Stimulated activated CD4-positive, alpha-beta T cell treated with anti-CD3 and anti-CD28 coated beads, Interleukin-1b, Interleukin-23, amount 100 ng/mL, for 24 hours (primary cell): ENCODE results near the gene GPATCH3.
"Not testable (repeated sequence)": the region's sequence is repeated elsewhere in the genome, so short reads cannot be mapped to it uniquely, and the experiment has no call there.

Experiments used
- DNase-seq, 4 experiments: peaks; one replicate each; pipeline ENCODE4 v3.0.0-alpha.2; 2020; ENCODE audit warnings: low read depth in 4 of 4, low spot score in 1 of 4

Gene GPATCH3, protein sequence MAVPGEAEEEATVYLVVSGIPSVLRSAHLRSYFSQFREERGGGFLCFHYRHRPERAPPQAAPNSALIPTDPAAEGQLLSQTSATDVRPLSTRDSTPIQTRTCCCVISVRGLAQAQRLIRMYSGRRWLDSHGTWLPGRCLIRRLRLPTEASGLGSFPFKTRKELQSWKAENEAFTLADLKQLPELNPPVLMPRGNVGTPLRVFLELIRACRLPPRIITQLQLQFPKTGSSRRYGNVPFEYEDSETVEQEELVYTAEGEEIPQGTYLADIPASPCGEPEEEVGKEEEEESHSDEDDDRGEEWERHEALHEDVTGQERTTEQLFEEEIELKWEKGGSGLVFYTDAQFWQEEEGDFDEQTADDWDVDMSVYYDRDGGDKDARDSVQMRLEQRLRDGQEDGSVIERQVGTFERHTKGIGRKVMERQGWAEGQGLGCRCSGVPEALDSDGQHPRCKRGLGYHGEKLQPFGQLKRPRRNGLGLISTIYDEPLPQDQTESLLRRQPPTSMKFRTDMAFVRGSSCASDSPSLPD

DNA sequence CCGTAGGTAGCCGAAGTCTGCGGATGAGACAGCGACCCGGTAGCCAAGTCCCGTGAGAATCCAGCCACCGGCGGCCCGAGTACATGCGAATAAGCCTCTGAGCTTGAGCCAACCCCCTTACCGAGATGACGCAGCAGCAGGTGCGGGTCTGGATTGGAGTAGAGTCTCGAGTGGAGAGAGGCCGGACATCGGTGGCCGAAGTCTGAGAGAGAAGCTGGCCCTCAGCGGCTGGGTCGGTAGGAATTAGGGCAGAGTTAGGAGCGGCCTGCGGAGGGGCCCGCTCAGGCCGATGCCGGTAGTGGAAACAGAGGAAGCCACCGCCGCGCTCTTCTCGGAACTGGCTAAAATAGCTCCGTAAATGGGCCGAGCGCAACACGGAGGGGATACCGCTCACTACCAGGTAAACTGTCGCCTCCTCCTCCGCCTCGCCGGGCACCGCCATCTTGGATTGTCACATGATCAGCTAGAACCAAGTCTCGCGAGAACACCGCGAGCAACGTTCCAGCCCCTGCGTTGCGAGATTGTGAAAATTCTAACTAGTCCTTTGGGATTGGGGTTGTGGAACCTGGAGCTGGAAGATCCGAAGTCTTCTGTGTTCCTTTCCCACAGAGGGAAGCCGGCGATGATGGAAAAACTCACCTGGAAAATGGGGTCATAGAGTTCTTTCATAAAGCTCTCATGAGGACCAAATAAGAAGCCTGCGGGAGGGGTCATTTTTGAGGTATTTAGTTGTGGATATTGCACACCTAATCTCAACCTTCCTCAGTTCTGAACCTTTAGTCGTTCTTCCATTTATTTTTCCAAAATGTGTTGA, at the start of gene GPATCH3:
GPATCH3 (minus strand) TSS at position 467 of the 814 bp plus-strand sequence; CDS start at position 442, 25 bp downstream.
- peak; percentile 72 to 81 (median 80) for DNase-seq

DNA sequence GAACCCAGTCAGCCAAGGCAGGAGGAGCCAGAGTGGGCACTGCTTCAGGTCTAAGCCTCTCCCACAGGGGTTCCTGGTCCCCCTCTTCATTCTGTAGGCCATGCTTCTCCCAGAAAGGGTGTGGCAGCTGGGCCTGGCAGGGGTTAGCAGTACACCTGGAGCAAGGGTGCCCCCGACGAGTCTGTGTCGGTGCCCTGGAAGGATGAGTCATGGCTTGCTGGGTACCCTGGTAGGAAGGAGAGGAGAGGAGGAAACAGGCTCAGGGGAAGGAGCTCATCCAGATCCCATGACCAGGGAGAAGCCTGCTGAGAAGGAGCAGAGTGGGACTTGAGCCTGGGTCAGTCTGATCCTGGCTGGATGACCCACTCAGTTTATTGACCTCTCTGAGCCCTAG, 49.7 kb upstream of the GPATCH3 start:
- DNase-seq = no peak

DNA sequence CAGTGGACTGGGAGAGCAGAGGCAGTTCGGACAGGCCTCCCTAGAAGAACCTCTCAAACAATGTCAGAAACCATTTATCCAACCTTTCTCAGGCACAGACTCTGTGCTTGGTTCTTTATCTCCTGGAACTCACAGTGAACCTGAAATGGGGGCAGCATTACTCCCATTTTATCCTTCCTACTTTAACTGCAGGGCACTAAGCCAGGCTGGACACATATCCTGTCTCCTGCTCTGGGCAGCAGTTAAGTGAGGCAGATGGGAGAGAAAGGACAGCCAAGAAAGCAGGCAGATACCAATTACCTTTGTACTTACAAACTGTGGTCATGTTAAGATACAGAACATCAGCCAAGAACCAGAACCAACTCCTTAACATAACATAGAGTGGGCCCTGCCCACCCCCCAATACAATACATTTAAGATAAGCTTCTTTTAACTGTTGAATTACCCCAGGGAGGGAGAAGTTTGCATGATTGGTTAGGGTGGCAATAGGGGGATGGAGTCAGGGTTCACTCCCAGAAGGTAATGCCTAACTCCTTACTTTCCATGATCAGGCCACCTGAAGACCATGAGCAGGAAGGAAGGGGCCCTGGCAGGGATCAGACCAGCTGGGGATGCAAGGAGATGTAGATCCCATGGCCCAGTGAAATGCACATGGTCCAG, 49.1 kb upstream of the GPATCH3 start:
- DNase-seq = no peak

DNA sequence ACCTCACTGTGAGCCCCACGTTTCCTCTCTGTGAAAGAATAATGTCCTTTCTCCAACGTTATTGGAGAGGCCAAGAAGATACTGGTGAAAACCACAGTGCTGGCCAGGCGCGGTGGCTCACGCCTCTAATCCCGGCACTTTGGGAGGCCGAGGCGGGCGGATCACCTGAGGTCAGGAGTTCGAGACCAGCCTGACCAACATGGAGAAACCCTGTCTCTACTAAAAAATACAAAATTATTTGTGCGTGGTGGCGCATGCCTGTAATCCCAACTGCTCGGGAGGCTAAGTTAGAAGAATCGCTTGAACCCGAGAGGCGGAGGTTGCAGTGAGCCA, 48.4 kb upstream of the GPATCH3 start:
- DNase-seq = not testable (repeated sequence)

DNA sequence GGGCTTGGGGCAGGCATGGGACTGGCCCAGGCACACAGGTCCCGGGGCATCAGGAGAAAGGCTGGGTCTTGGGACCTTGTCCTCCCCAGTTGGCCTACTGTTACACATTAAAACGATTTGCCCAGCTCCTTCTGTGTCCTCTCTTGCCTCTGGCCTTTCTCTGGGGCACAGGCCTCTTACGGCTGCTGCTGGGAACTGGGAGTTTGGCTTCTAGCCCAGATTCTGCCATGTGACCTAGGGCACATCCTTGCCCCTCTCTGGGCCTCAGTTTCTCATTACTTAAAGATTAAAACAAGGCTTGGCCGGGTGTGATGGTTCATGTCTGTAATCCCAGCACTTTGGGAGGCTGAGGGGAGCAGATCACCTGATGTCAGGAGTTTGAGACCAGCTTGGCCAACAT, 46.0 kb upstream of the GPATCH3 start:
- DNase-seq = no peak

DNA sequence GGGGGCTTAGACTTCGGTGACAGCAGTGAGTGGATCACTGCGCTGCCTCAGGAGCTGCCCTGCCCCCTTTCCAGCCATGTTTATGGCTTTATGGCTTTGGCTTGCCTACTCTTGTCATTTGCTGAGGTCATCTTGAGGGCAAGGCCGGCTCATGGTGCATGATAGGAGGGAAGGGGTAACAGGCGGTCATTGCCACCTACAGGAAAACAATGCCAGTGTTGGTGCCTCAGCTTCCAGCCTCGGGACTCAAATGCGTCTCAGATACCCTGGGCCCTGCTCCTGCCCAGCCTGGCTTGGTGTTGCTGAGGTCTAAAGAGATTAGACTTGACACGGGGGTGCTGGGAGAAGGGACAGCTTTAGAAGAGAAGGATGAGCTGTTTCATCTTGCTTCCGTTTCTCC, 45.5 kb upstream of the GPATCH3 start:
- DNase-seq = no peak

DNA sequence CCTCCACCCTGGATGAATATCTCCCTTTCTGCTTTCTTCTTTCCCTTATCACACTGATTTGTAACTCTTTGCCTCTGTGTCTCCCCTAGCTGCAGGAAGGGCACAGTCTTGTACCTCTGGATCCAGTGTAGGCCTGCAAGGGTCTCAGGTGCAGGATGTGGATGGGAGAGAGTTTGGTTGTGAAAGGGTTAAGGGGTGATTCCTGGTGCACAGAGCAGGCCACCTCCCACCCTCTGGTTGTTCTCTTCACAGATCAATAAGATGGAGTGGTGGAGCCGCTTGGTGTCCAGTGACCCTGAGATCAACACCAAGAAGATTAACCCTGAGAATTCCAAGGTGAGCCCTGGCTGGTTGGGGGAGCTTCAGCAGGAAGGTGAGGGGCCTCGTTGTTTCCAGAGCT, 44.9 kb upstream of the GPATCH3 start:
- DNase-seq = no peak

DNA sequence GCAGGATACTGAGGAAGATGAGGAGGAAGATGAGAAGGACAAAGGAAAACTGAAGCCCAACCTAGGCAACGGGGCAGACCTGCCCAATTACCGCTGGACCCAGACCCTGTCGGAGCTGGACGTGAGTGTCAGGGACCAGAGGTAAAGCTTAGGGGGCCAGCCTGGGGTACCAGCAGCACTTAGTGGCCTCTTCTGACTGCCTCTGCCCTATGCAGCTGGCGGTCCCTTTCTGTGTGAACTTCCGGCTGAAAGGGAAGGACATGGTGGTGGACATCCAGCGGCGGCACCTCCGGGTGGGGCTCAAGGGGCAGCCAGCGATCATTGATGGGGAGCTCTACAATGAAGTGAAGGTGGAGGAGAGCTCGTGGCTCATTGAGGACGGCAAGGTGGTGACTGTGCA, 42.4 kb upstream of the GPATCH3 start:
- DNase-seq = no peak

DNA sequence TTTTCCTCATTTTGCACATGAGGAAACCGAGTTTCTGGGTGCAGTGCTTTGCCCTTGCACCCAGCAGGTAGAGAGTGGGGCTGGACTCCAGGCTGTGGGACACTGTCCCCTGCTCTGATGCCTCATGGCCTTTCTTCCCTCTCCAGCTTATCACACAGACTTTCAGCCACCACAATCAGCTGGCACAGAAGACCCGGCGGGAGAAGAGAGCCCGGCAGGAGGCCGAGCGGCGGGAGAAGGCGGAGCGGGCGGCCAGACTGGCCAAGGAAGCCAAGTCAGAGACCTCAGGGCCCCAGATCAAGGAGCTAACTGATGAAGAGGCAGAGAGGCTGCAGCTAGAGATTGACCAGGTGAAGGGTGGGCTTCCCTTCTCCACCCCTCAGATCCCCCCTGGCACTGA, 41.0 kb upstream of the GPATCH3 start:
- DNase-seq = no peak

DNA sequence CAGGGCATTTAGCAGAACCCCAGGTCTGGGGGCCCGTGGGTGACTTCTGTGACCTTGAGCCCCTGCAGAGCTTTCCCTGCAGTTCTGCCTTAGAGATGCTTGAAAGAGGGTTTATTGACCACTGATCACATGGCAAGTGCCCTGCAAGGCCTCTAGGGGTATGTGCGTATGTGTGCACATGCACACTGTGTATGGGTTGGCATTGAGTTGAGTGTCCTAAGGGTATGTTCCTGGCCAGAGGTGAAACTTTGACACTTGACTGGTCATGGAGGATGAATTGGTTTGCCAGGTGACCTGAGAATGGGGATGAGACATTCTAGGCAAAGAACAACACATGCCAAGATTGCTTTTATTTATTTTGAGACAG, 38.4 kb upstream of the GPATCH3 start:
- DNase-seq = no peak

DNA sequence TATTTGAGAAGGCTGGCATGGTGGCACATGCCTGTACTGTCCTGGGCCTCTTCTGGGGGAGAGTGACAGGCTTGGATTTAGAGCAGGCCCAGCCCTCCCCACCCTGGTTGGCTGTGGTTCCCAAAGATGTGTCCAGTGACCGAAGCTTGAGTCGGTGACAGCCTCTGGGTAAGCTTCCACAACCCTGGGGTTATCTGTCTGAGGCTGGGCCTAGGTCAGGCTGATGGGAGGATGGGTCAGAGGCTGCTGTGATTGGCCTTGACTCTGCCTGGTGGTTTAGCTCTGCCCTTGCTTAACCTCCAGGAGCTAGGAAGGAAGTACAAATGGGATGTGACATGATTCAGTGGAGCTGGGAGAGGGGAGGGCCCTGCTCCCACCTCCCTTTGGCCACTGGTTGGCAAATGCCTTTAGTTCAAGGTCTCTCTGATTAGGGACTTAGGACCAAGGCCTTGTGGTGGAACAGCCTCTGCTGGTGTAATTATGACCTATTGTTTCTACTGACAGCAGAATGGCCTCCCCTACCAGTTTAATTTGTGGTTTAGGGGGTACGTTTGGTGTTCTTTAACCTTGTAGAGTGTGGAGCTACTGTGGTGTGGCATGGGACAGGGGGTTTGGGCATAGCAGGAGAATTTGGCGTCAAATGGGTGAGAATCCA, 37.9 kb upstream of the GPATCH3 start:
- DNase-seq = no peak

DNA sequence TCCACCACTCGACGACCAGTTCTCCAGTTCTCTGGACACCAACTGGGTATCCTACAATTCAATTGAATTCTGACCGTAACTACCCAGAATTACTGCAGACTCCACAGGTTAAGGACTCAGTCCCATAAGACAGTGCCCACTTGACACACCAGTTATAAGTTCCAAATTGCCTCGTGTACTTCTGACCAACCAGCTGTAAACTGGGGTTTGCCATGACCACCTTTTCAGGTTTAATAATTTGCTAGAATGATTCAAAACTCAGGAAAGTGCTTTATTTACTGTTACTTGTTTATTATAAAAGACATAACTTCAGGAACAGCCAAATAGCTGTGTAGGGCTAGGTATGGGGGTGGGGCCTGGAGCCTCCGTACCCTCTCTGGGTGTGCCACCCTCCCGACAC, 36.6 kb upstream of the GPATCH3 start:
- DNase-seq = no peak

DNA sequence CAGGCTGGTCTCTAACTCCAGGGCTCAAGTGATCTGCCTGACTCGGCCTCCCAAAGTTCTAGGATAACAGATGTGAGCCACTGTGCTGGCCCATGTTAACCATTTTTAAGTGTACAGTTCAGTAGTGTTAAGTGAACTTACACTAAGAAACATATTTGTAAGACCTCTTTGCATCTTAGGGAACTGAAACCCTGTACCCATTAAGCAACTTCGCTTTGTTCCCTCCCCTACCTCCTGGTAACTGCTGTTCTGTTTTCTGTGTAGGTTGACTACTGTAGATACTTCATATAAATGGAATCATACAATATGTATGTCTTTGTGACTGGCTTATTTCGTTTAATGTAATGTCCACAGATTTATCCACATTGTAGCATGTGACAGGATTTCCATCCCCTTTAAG, 32.3 kb upstream of the GPATCH3 start:
- DNase-seq = no peak

DNA sequence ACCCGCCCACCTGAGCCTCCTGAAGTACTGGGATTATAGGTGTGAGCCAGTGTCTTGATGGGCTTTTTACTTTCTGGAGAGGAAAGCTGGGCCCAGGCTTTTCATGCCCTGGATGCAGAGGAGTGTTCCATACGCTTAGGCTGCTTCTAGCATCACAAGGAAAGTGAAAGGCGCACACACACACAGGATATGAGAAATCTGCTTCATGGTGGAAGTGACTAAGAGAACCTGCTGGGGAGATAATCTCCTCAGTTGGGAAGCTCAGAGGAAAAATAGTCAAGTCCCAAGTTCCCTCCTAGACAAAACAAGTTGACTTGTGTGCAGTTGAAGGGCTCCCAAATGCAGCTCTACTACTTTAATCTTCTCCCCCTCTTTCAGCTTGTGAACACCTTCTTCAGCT, 23.4 kb upstream of the GPATCH3 start:
- DNase-seq = no peak

DNA sequence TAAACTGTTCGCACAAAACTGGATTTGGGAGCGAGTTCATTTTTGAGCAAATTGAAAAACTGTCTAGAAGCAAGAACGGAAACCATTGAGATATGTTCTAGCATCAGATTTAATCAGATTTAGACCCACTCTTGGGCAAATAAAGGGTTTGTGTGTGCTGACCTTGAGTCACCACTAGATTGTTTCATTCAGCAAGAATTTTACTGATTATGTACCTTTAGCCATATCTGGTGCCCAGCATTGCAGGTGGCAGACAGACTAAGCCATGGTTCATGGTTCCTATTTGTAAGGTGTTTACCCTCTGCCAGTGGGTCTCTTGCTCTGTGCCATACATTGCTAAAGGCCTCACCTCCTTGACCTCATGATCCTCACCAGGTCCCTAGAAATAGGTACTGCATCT, 22.6 kb upstream of the GPATCH3 start:
- no peak for DNase-seq

DNA sequence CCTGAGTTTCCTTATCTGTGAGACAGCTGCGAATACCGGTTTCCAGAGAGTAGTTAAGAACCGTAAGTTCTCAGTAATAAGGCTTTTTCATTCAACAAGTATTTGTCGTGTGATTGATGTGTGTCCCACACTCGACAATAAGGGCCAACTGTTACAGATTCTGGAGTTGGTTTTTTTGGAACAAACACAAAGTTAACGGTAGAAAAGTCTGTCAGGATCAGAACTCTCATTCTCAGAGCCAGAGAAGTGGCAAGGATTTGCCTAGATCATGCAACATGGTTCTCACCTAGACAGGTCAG, 22.1 kb upstream of the GPATCH3 start:
- no peak for DNase-seq

DNA sequence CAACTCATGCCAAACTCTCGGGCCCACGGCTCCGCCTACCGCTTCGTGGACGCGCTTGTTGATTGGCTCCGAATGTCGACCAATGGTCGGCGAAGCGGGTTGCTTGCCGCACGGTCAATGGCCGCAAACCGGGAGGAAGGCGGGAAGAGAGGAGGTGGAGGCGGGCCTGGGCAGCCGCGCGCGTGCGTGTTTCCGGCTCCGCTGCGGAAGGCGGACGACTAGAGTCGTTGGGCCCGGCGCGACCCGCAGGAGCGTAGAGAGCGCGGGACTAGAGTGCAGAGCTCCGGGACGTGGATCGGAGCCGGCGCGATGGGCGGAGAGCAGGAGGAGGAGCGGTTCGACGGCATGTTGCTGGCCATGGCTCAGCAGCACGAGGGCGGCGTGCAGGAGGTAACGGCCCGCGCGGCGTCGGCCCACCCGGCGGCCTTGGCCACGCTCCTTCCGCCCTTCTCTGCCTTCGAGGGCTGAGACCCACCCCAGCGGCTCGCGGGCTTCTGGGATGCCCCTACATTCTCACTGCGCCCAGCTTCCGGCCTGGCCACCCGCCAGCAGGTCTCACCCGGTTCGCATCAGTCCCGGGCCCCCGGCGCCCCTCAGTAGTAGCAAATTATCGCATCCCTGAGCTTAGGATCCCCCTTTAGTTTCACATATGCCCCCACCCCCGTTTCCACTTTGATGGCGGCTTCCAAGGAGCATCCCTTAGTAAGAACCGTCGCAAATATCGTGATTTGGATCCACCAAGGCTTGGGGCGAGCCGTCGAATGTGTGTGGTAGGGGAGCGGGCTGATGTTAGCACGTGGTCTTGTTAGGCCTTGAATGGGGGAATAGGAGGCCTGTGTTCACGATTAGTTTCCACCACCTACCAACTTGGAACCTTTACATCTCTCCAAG, 21.5 kb upstream of the GPATCH3 start, which contains the start of gene NUDC:
NUDC (plus strand) TSS at position 204 of the 891 bp plus-strand sequence; CDS start at position 310, 106 bp downstream.
- DNase-seq = peak; percentile 86 to 93 (median 90)

DNA sequence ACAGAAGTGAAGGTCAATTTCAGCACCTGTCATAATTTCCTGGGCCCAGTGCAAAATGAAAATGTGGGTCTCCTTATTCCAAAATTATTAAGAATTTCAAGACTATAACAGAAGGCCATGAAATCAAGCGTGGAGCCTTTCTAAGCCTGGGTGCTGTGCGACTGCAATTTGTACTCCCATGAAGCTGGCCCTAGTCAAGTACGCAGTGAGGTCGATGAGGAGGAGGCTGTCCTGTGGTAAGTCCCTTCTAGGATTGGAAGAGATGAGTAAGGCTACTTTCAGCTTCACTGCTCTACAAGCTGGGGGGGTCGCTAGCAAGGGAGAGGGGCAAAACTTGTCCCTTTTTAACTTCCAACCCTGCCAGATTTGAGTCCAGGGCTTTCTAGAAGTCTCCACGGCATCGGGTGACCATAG, 20.9 kb upstream of the GPATCH3 start:
- no peak for DNase-seq

DNA sequence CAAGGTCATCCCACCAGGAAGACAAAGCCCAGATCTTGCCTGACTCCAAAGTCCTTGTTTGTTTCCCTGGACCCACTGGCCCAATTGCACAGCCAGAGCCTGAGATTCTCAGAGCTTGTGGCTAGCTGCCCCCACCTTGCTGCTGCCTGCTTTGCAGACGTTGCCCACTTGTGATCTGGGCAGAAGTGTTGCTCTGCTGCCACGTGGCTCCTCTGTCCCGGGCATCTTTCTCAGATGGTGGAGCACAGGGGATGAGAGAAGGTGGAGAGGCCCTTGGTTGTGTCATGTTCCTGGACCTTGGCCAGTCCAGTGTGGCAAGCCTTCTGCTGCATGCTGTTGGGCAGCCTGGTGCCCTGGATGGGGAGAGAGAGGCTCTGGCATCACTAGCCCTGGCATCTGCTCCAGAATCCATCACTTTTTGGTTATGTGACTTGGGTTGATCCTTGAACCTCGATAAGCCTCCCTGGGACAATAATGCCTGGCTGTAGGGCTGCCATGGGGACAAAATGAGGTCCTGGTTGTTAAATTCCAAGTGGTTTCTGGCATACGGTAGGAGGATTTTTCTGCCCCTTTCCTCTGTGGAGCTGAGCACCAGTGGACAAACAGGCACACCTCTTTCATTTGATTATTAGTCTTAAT, 15.1 kb upstream of the GPATCH3 start:
- no peak for DNase-seq
